Aorta (tissue), 5 donors: ENCODE results near the gene TNXB. TPM values are rescaled to one million over a fixed set of nuclear protein-coding genes. Genes with fewer than 3 reads are reported as not detected.
"Not testable (repeated sequence)": the region's sequence is repeated elsewhere in the genome, so short reads cannot be mapped to it uniquely, and the experiment has no call there.

Experiments
- ATAC-seq: fragments of 200-7000 bp; cut with Tn5 transposase; one replicate; pipeline ENCODE4 v1.9.1; 2022; ENCODE audit warnings: moderate library complexity; ENCODE audit not compliant: low FRiP score
- DNase-seq, 2 donors: peaks; one replicate each; pipeline ENCODE4 v3.0.0-alpha.2; 2020
- H3K27ac ChIP-seq, 2 donors: one replicate each; pipeline ENCODE4 v1.5.1; 2013; ENCODE audit warnings: low read length in 2 of 2, mild to moderate bottlenecking in 2 of 2, moderate library complexity in 2 of 2, control low read depth in 1 of 2, inconsistent platforms in 1 of 2, low read depth in 1 of 2
- H3K27me3 ChIP-seq, 2 donors: one replicate each; pipeline ENCODE4 v1.6.1; 2013; ENCODE audit warnings: control low read depth in 1 of 2, low read length in 1 of 2, mild to moderate bottlenecking in 1 of 2, moderate library complexity in 1 of 2; ENCODE audit not compliant: insufficient read depth in 2 of 2, control insufficient read depth in 1 of 2
- H3K36me3 ChIP-seq, 2 donors: one replicate each; pipeline ENCODE4 v1.6.1; 2013; ENCODE audit warnings: control low read depth in 1 of 2, low read length in 1 of 2, mild to moderate bottlenecking in 1 of 2; ENCODE audit not compliant: insufficient read depth in 2 of 2, control insufficient read depth in 1 of 2
- H3K4me1 ChIP-seq, 2 donors: one replicate each; pipeline ENCODE4 v1.6.1; 2013; ENCODE audit warnings: low read length in 2 of 2, control low read depth in 1 of 2, mild to moderate bottlenecking in 1 of 2, moderate library complexity in 1 of 2; ENCODE audit not compliant: insufficient read depth in 2 of 2, control insufficient read depth in 1 of 2
- H3K4me3 ChIP-seq, 2 donors: one replicate each; pipeline ENCODE4 v1.5.1; 2013; ENCODE audit warnings: low read length in 2 of 2, control low read depth in 1 of 2, mild to moderate bottlenecking in 1 of 2
- H3K9me3 ChIP-seq: one replicate; pipeline ENCODE4 v1.6.1; 2013; ENCODE audit warnings: mild to moderate bottlenecking, low read length; ENCODE audit not compliant: control insufficient read depth
- WGBS, 2 donors: extraction: QIAGEN DNeasy Blood & Tissue Kit; methylation state at CpG; one replicate each; pipeline ENCODE4 v1.1.7; 2013; 5-methylcytosine and 5-hydroxymethylcytosine counted together
- intact Hi-C, 2 donors: fragments of 100-400 bp; cut with DNase I; formaldehyde crosslinking; loops; one replicate each; pipeline versions ENCODE4 v1.14.2 to v1.15.0; 2022
- polyA plus RNA-seq, 2 donors: library from polyadenylated mRNA; stranded (reverse); fragments of 200-250 nt; gene quantifications; one replicate each; pipeline ENCODE4 v1.2.3, GENCODE V29; 2013
- total RNA-seq, 2 donors: library from RNA; stranded (reverse); fragmentation: NEBNext Ultra II Directional; extraction: Animal tissue kit (Norgen Biotek cat#: 25700); gene quantifications; one replicate each; pipeline ENCODE4 v1.2.1, GENCODE V29; 2021
- donor health status: healthy with polysubstance abuse.
- donor health status: Bipolar disorder and iron deficiency.
- donor health status: DM: no; HTN: no; CAD: no.
- donor health status: DM: no; HTN: no; CAD: no.
- donor health status: DM: yes; HTN: yes; CAD: no.

TNXB gene
- total and polyA plus RNA-seq, 4 donors, result 11.1 to 441 (median 116) TPM

DNA sequence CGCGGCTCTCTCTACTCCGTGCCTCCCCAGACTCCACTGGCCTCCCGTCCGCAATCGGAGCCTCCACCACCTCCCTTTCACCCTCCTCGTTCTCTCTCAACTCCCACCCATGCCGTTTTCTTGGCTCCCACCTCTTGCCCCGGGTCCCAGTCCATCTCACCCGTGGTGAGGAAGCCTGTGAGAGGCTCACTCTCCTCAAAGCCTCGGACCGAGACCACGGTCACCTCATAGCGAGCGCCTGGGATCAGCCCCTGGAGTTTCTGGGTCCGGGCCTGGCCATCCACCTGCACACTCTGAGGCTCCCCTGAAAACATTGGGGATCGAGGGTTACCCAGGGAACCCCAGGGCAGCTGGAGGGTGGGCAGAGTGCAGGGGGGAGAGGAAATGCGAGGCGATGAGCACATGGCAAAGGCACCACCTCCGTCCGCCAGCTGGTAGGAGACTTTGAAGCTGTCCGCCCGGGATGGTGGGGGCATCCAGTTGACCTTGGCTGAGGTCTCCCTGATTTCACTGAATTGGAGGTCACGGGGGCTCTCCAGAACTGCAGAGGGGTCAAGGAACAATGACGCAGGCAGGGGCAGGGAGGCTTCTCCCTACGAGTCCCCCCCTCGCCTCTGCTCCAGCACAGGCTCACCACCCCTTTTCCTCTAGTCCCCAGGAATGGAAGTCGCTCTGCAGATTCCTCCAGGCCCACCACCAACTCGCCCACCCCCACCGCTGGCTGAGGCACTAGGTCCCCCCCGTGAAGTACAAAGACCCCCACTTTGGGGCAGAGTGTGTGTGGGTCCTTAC, 65.4 kb downstream of the TNXB start:
- H3K4me1 ChIP-seq, H3K9me3 ChIP-seq, H3K4me3 ChIP-seq, H3K27me3 ChIP-seq, ATAC-seq, H3K27ac ChIP-seq, intact Hi-C loops, H3K36me3 ChIP-seq: not testable (repeated sequence)
- DNase-seq, result peak in 1 of 2 donors; percentile 66
- WGBS, 2 donors, result 91% methylated on average over 15 to 21 of the region's 31 CpGs

DNA sequence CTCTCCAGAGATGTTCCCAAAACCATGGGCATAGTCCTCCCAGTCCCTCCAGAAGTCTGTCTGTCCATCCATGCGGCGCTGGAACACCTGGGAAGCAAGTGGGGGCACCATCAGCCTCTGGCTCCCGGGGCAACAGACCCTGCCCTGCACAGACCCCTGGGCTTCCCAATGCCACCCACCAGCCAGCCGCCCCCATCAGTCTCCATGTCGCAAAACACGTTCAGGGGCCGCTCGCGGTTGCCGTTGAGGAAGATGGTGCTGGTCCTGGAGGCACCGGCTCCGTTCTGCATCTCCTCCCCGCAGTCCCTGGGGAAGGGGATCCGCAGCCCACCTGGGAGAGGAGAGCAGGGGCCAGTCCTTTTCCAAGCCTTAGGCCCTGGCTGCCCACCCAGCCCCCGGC, 66.9 kb downstream of the TNXB start:
- 91 to 92% methylated on average over 13 to 14 of the region's 15 CpGs for WGBS, 2 donors
- H3K27me3 ChIP-seq, intact Hi-C loops, H3K27ac ChIP-seq, H3K9me3 ChIP-seq, H3K4me1 ChIP-seq, DNase-seq, H3K36me3 ChIP-seq, H3K4me3 ChIP-seq, ATAC-seq: not testable (repeated sequence)

DNA sequence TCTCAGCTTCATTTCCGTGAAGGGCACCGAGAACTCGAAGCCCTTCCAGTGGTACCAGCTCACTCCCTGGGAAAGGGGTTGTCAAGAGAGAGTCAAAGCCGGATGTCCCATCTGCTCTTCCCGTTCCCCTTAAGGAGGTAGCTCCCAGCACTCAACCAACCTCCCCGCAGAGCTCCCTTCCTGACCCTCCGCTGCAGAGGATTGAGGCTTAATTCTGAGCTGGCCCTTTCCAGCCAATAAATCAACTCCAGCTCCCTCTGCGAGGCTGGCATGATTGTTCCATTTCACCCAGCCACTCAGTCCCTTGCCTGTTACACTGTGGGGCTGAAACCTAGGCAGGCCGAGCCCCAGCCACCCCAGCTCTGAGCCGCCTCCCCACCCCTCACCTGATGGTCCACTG, 67.8 kb downstream of the TNXB start:
- H3K27ac ChIP-seq, ATAC-seq, DNase-seq, H3K9me3 ChIP-seq, H3K27me3 ChIP-seq, H3K36me3 ChIP-seq, H3K4me3 ChIP-seq, intact Hi-C loops, H3K4me1 ChIP-seq: not testable (repeated sequence)
- 63 to 69% methylated on average over 6 of the region's 10 CpGs for WGBS, 2 donors

DNA sequence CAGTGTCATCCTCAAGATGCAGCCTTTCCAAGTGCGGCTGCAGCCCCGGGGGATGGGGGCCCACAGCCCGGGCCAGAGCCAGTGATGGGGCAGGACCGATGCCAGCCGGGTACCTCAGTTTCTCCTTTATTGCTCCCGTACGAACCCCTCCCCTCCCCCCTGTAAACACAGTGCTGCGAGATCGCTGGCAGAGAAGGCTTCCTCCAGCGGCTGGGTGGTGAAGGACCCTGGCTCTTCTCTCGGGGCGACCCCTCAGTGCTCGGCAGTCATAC, 68.2 kb downstream of the TNXB start:
- intact Hi-C loops, H3K9me3 ChIP-seq, H3K27me3 ChIP-seq, H3K4me1 ChIP-seq, H3K36me3 ChIP-seq, H3K4me3 ChIP-seq, ATAC-seq, H3K27ac ChIP-seq: not testable (repeated sequence)
- DNase-seq, result peak in 1 of 2 donors; percentile 51
- 66 to 76% methylated on average over 7 of the region's 13 CpGs for WGBS, 2 donors

DNA sequence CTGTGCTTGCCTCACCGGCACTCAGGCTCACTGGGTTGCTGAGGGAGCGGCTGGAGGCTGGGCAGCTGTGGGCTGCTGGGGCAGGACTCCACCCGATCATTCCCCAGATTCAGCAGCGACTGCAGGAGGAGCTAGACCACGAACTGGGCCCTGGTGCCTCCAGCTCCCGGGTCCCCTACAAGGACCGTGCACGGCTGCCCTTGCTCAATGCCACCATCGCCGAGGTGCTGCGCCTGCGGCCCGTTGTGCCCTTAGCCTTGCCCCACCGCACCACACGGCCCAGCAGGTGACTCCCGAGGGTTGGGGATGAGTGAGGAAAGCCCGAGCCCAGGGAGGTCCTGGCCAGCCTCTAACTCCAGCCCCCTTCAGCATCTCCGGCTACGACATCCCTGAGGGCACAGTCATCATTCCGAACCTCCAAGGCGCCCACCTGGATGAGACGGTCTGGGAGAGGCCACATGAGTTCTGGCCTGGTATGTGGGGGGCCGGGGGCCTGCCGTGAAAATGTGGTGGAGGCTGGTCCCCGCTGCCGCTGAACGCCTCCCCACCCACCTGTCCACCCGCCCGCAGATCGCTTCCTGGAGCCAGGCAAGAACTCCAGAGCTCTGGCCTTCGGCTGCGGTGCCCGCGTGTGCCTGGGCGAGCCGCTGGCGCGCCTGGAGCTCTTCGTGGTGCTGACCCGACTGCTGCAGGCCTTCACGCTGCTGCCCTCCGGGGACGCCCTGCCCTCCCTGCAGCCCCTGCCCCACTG, 68.7 kb downstream of the TNXB start:
- H3K4me3 ChIP-seq, H3K27ac ChIP-seq, H3K4me1 ChIP-seq, H3K9me3 ChIP-seq, H3K36me3 ChIP-seq, H3K27me3 ChIP-seq, intact Hi-C loops: not testable (repeated sequence)
- 80 to 86% methylated on average over 18 to 24 of the region's 43 CpGs for WGBS, 2 donors
- peak in 1 of 2 donors; percentile 36 for DNase-seq
- ATAC-seq, result peak; percentile 12

DNA sequence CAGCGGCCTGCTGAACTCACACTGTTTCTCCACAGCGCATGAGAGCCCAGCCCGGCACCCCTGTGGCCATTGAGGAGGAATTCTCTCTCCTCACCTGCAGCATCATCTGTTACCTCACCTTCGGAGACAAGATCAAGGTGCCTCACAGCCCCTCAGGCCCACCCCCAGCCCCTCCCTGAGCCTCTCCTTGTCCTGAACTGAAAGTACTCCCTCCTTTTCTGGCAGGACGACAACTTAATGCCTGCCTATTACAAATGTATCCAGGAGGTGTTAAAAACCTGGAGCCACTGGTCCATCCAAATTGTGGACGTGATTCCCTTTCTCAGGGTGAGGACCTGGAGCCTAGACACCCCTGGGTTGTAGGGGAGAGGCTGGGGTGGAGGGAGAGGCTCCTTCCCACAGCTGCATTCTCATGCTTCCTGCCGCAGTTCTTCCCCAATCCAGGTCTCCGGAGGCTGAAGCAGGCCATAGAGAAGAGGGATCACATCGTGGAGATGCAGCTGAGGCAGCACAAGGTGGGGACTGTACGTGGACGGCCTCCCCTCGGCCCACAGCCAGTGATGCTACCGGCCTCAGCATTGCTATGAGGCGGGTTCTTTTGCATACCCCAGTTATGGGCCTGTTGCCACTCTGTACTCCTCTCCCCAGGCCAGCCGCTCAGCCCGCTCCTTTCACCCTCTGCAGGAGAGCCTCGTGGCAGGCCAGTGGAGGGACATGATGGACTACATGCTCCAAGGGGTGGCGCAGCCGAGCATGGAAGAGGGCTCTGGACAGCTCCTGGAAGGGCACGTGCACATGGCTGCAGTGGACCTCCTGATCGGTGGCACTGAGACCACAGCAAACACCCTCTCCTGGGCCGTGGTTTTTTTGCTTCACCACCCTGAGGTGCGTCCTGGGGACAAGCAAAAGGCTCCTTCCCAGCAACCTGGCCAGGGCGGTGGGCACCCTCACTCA, 69.5 kb downstream of the TNXB start:
- WGBS, 2 donors, result 70 to 73% methylated on average over 12 to 23 of the region's 24 CpGs
- H3K36me3 ChIP-seq, DNase-seq, ATAC-seq, H3K4me1 ChIP-seq, H3K27me3 ChIP-seq, H3K27ac ChIP-seq, H3K4me3 ChIP-seq, H3K9me3 ChIP-seq, intact Hi-C loops: not testable (repeated sequence)

DNA sequence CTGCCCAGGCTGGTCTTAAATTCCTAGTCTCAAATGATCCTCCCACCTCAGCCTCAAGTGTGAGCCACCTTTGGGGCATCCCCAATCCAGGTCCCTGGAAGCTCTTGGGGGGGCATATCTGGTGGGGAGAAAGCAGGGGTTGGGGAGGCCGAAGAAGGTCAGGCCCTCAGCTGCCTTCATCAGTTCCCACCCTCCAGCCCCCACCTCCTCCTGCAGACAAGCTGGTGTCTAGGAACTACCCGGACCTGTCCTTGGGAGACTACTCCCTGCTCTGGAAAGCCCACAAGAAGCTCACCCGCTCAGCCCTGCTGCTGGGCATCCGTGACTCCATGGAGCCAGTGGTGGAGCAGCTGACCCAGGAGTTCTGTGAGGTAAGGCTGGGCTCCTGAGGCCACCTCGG, 70.3 kb downstream of the TNXB start:
- H3K4me3 ChIP-seq, H3K36me3 ChIP-seq, ATAC-seq, H3K4me1 ChIP-seq, H3K27ac ChIP-seq, H3K9me3 ChIP-seq, H3K27me3 ChIP-seq, intact Hi-C loops: not testable (repeated sequence)
- 74 to 80% methylated on average over 4 of the region's 5 CpGs for WGBS, 2 donors
- DNase-seq, result peak in 1 of 2 donors; percentile 14

DNA sequence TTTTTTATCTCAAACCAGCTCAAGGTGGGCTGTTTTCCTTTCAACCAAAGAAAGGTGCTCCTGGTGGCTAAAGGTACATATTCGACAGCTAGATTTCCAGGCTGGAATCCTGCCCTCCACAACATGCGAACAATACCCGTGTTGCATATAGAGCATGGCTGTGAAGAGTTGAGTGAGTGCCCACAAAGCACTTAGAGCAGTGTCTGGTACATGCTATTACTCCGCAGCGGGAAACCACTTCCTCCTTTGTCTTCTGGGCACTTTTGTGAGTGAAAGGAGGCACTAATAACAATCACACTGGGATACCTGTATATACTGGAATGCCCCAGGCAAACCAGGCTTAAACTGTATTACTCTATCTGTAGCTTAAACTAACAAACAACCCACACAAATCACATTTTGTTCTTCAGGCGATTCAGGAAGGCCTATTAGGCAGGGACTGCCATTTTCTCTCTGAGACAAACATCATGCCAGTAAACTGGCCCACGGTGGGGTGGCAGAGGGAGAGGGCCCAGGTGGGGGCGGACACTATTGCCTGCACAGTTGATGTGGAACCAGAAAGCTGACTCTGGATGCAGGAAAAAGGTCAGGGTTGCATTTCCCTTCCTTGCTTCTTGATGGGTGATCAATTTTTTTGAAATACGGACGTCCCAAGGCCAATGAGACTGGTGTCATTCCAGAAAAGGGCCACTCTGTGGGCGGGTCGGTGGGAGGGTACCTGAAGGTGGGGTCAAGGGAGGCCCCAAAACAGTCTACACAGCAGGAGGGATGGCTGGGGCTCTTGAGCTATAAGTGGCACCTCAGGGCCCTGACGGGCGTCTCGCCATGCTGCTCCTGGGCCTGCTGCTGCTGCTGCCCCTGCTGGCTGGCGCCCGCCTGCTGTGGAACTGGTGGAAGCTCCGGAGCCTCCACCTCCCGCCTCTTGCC, 71.3 kb downstream of the TNXB start, which contains the start of gene CYP21A2:
TSS of gene CYP21A2 (plus strand) at position 818 of the 927 bp plus-strand sequence. CDS start at position 826, 8 bp downstream.
- H3K27ac ChIP-seq, H3K9me3 ChIP-seq, intact Hi-C loops, ATAC-seq, H3K4me3 ChIP-seq, DNase-seq, H3K36me3 ChIP-seq, H3K4me1 ChIP-seq, H3K27me3 ChIP-seq: not testable (repeated sequence)
- WGBS, 2 donors, result 84 to 90% methylated on average over 13 to 15 of the region's 19 CpGs
